LNCaP clone FGC (cell line): ENCODE data around the gene NEMP1.
"Not testable (repeated sequence)": the region's sequence is repeated elsewhere in the genome, so short reads cannot be mapped to it uniquely, and the experiment has no call there.

Experiments
- DNase-seq: peaks from one replicate; pipeline ENCODE4 v3.0.0-alpha.2; 2011; ENCODE audit warnings: low read depth
- H3K4me3 ChIP-seq: 2 replicates; pipeline ENCODE4 v1.5.1; 2011; ENCODE audit warnings: mild to moderate bottlenecking, low read depth, low read length, control low read depth
- CTCF ChIP-seq: IDR thresholded peaks from 2 replicates; pipeline ENCODE4 v1.5.1; 2012; ENCODE audit warnings: mild to moderate bottlenecking; ENCODE audit not compliant: control insufficient read depth, insufficient read depth; ENCODE audit errors: extremely low read depth

Gene NEMP1

GRCh38 chr12:57124261-57124877 is 45.8 kb upstream of the NEMP1 start:
- TF ChIP-seq CTCF: peak; percentile 88

GRCh38 chr12:57123813-57124212 is 45.2 kb upstream of the NEMP1 start:
- DNase-seq: no peak
- no peak for TF ChIP-seq CTCF
- no peak overlapping the region for H3K4me3 ChIP-seq

More at GRCh38 chr12:57124261-57124877, 45.8 kb upstream of the NEMP1 start:
- DNase-seq: no peak
- no peak overlapping the region for H3K4me3 ChIP-seq

- H3K4me3 ChIP-seq, DNase-seq: not testable (repeated sequence)
These were observed 42.1 kb upstream of the NEMP1 start for GRCh38 chr12:57120718-57121117.

- TF ChIP-seq CTCF: no peak
- DNase-seq: no peak
- no peak overlapping the region for H3K4me3 ChIP-seq
These were observed 40.9 kb upstream of the NEMP1 start for GRCh38 chr12:57119294-57120085.

GRCh38 chr12:57118711-57119271 is 40.2 kb upstream of the NEMP1 start:
- no peak for DNase-seq
- H3K4me3 ChIP-seq: no peak overlapping the region
- TF ChIP-seq CTCF: no peak

- TF ChIP-seq CTCF: no peak
- no peak overlapping the region for H3K4me3 ChIP-seq
- DNase-seq: no peak
These were observed 38.1 kb upstream of the NEMP1 start for GRCh38 chr12:57116580-57117281.
